Measurements from ENCODE around the gene ZNF726. TPM values are rescaled to one million over a fixed set of nuclear protein-coding genes. Genes with fewer than 3 reads are reported as not detected.
A peak's percentile ranks its signal among the peaks of the same experiment; 100 is the strongest.

ZNF726 gene
- total RNA-seq, 1 experiment from 2014 or later: 7.5 TPM

GRCh38 chr19:23913931-23914330 is 755 bp upstream of the ZNF726 start:
- intact Hi-C loops (cut with micrococcal nuclease; ENCODE audit: unreplicated experiment): loop anchor here (2.0 kb wide), 1 partner anchor 151 kb away; a partner anchor contains a TSS
- POLR2A ChIA-PET (ENCODE audit: unreplicated experiment): no interaction called here
- Histone ChIP-seq H3K36me3 (ENCODE audit: low read depth) (peaks cover 2% of the 10 kb centered on the region; the same call in 1 of the 2 replicates), H3K4me2 (peak overlapping the region; percentile 76), H3K9me3 (ENCODE audit: insufficient read depth, low read depth) (peaks cover 17% of the 10 kb centered on the region), H3K9me2 (ENCODE audit: insufficient read depth) (no peaks in the 10 kb centered on the region), H3F3A (ENCODE audit: insufficient read depth, low read depth) (0 out of 2 replicates have a peak, but pooled peaks cover 3% of the 10 kb centered on the region), H3K79me2 (ENCODE audit: low read depth) (0 out of 2 replicates have a peak, but pooled peaks cover 12% of the 10 kb centered on the region), H3K27me3 (ENCODE audit: insufficient read depth, low read depth) (no peaks in the 10 kb centered on the region), H3K27ac (no peak overlapping the region), H4K20me1 (ENCODE audit: insufficient read depth) (no peaks in the 10 kb centered on the region), H3K4me3 (peak overlapping the region; percentile 71), H3K4me1 (replicated peaks; ENCODE audit: insufficient read depth) (peaks cover 13% of the 10 kb centered on the region), H2AFZ (peak overlapping the region; percentile 78)
- BruUV-seq (replicated peaks): no TSS peak
- TF ChIP-seq EZH2 (IDR thresholded peaks at IDR 0.05; ENCODE audit: low read depth): no peak
- TF ChIP-seq CTCF (conservative IDR thresholded peaks at IDR 0.05): no peak
- DNase-seq: no peak
- CTCF ChIA-PET: no interaction called here

- no peak overlapping the region for H2AFZ ChIP-seq
- ChIA-PET CTCF (no interaction called here), POLR2A (ENCODE audit: unreplicated experiment) (no interaction called here)
- peaks cover 17% of the 10 kb centered on the region for H3K9me3 ChIP-seq (ENCODE audit: insufficient read depth, low read depth)
- H3K27me3 ChIP-seq (ENCODE audit: insufficient read depth, low read depth): no peaks in the 10 kb centered on the region
- H3K4me1 ChIP-seq (replicated peaks; ENCODE audit: insufficient read depth): peaks cover 13% of the 10 kb centered on the region
- H3K9me2 ChIP-seq (ENCODE audit: insufficient read depth): no peaks in the 10 kb centered on the region
- H3K4me3 ChIP-seq: no peak overlapping the region
- no TSS peak for BruUV-seq (replicated peaks)
- no peak overlapping the region for H3K4me2 ChIP-seq
- 0 out of 2 replicates have a peak, but pooled peaks cover 3% of the 10 kb centered on the region for H3F3A ChIP-seq (ENCODE audit: insufficient read depth, low read depth)
- no peak for DNase-seq
- H3K79me2 ChIP-seq (ENCODE audit: low read depth): 0 out of 2 replicates have a peak, but pooled peaks cover 12% of the 10 kb centered on the region
- no peaks in the 10 kb centered on the region for H4K20me1 ChIP-seq (ENCODE audit: insufficient read depth)
- TF ChIP-seq EZH2 (IDR thresholded peaks at IDR 0.05; ENCODE audit: low read depth): no peak
- TF ChIP-seq CTCF (conservative IDR thresholded peaks at IDR 0.05): no peak
- intact Hi-C loops (cut with micrococcal nuclease; ENCODE audit: unreplicated experiment): no loop called here
- H3K36me3 ChIP-seq (ENCODE audit: low read depth): peaks cover 22% of the 10 kb centered on the region
- no peak overlapping the region for H3K27ac ChIP-seq
Measured at GRCh38 chr19:23916991-23917390, 2.3 kb downstream of the ZNF726 start.

GRCh38 chr19:23917856-23918255 is 3.2 kb downstream of the ZNF726 start:
- Histone ChIP-seq H3K79me2 (ENCODE audit: low read depth) (0 out of 2 replicates have a peak, but pooled peaks cover 12% of the 10 kb centered on the region), H3F3A (ENCODE audit: insufficient read depth, low read depth) (0 out of 2 replicates have a peak, but pooled peaks cover 3% of the 10 kb centered on the region), H3K36me3 (ENCODE audit: low read depth) (peaks cover 26% of the 10 kb centered on the region), H3K9me3 (ENCODE audit: insufficient read depth, low read depth) (peaks cover 17% of the 10 kb centered on the region), H4K20me1 (ENCODE audit: insufficient read depth) (no peaks in the 10 kb centered on the region), H2AFZ (no peak overlapping the region), H3K27ac (no peak overlapping the region), H3K9me2 (ENCODE audit: insufficient read depth) (no peaks in the 10 kb centered on the region), H3K4me3 (no peak overlapping the region), H3K27me3 (ENCODE audit: insufficient read depth, low read depth) (no peaks in the 10 kb centered on the region), H3K4me1 (replicated peaks; ENCODE audit: insufficient read depth) (peaks cover 13% of the 10 kb centered on the region), H3K4me2 (no peak overlapping the region)
- no TSS peak for BruUV-seq (replicated peaks)
- TF ChIP-seq EZH2 (IDR thresholded peaks at IDR 0.05; ENCODE audit: low read depth) (no peak), CTCF (conservative IDR thresholded peaks at IDR 0.05) (no peak)
- no peak for DNase-seq
- ChIA-PET CTCF (no interaction called here), POLR2A (ENCODE audit: unreplicated experiment) (no interaction called here)
- intact Hi-C loops (cut with micrococcal nuclease; ENCODE audit: unreplicated experiment): no loop called here

All from PC-9 (cell line).